Endothelial cell of umbilical vein (primary cell): ENCODE data around the gene SYTL3. TPM values are rescaled to one million over a fixed set of nuclear protein-coding genes. Genes with fewer than 3 reads are reported as not detected.

Experiments
- BruUV-seq: library from RNA; stranded (reverse); fragments of 400-500 nt; replicated peaks from 2 replicates; lab custom pipeline; 2021; lab: Mats Ljungman, UMichigan
- CTCF ChIA-PET: fragments of 300-600, 350-600 bp; sonication (Branson Sonifier 250); formaldehyde crosslinking; loops from one replicate; lab custom pipeline; 2021; ENCODE audit warnings: antibody characterized with exemption, inconsistent platforms; lab: Charles Lee
- POLR2A ChIA-PET: fragments of 300-600, 350-600 bp; sonication (Branson Sonifier 250); formaldehyde crosslinking; loops from one replicate; lab custom pipeline; 2021; ENCODE audit warnings: antibody characterized with exemption, inconsistent platforms; lab: Charles Lee
- DNase-seq: peaks from one replicate; pipeline ENCODE4 v3.0.0-alpha.2; 2011; ENCODE audit warnings: low read depth, low spot score
- FAIRE-seq: peaks from 2 replicates; lab custom pipeline; 2011; peaks lifted over from hg19 to GRCh38; lab: Jason Lieb, UNC
- H2AFZ ChIP-seq: 2 replicates; pipeline ENCODE4 v1.6.0; 2012; ENCODE audit warnings: low read depth, low read length, control low read depth, inconsistent platforms
- H3K27ac ChIP-seq: 2 replicates; pipeline ENCODE4 v1.5.1; 2011; ENCODE audit warnings: low read depth, mild to moderate bottlenecking, control low read depth, low read length, moderate library complexity; ENCODE audit not compliant: insufficient read depth
- H3K27me3 ChIP-seq, 2 experiments: 2 replicates each; pipeline versions ENCODE4 v1.6.0 to v1.6.1; 2011; ENCODE audit warnings: low read length in 2 of 2, mixed read lengths in 1 of 2; ENCODE audit not compliant: control insufficient read depth in 2 of 2, insufficient read depth in 2 of 2
- H3K36me3 ChIP-seq, 2 experiments: 2 replicates in 1 of 2; 3 replicates in 1 of 2; pipeline ENCODE4 v1.5.1; 2011; ENCODE audit warnings: low read length in 2 of 2, mild to moderate bottlenecking in 1 of 2, moderate library complexity in 1 of 2; ENCODE audit not compliant: control insufficient read depth in 2 of 2, insufficient read depth in 2 of 2; ENCODE audit errors: extremely low read depth in 1 of 2
- H3K4me1 ChIP-seq: 3 replicates; pipeline ENCODE4 v1.5.1; 2011; ENCODE audit warnings: mild to moderate bottlenecking, low read length; ENCODE audit not compliant: control insufficient read depth, insufficient read depth; ENCODE audit errors: extremely low read depth
- H3K4me2 ChIP-seq: 2 replicates; pipeline ENCODE4 v1.6.1; 2011; ENCODE audit warnings: low read length, control low read depth, mixed read lengths; ENCODE audit not compliant: insufficient read depth
- H3K4me3 ChIP-seq, 3 experiments: fragments of 200-600 bp in 1 of 3; sonication (generic), shearing (Covaris generic) in 1 of 3; replicated peaks in 1 of 3; 2 replicates each; pipeline ENCODE4 v1.5.1; 2011 to 2016; ENCODE audit warnings: control low read depth in 3 of 3, low read length in 3 of 3, mild to moderate bottlenecking in 2 of 3, inconsistent platforms in 1 of 3, low read depth in 1 of 3, moderate library complexity in 1 of 3; ENCODE audit not compliant: insufficient read depth in 1 of 3
- H3K79me2 ChIP-seq: 2 replicates; pipeline ENCODE4 v1.6.0; 2012; ENCODE audit warnings: low read length, inconsistent platforms; ENCODE audit not compliant: control insufficient read depth, insufficient read depth
- H3K9ac ChIP-seq: replicated peaks from 2 replicates; pipeline ENCODE3; 2011; ENCODE audit warnings: low read length, control low read depth; ENCODE audit not compliant: insufficient read depth; ENCODE audit errors: extremely low read depth
- H3K9me1 ChIP-seq: replicated peaks from 3 replicates; pipeline ENCODE4 v1.6.0; 2011; ENCODE audit warnings: mild to moderate bottlenecking, low read length; ENCODE audit not compliant: control insufficient read depth, insufficient read depth; ENCODE audit errors: extremely low read depth
- H3K9me3 ChIP-seq: replicated peaks from 2 replicates; pipeline ENCODE4 v1.5.1; 2012; ENCODE audit warnings: low read length, inconsistent platforms; ENCODE audit not compliant: control insufficient read depth, insufficient read depth
- H4K20me1 ChIP-seq: replicated peaks from 2 replicates; pipeline ENCODE3; 2011; ENCODE audit warnings: mild to moderate bottlenecking, low read length; ENCODE audit not compliant: control insufficient read depth, insufficient read depth; ENCODE audit errors: extremely low read depth
- EZH2 ChIP-seq: IDR thresholded peaks from 2 replicates; pipeline ENCODE4 v1.6.1; 2012; ENCODE audit warnings: borderline replicate concordance, low read depth, mild to moderate bottlenecking, moderate library complexity, low read length, inconsistent platforms; ENCODE audit not compliant: severe bottlenecking
- FOS ChIP-seq: IDR thresholded peaks from 2 replicates; pipeline ENCODE4 v1.6.1; 2011; ENCODE audit warnings: mild to moderate bottlenecking, low read length, moderate library complexity, borderline replicate concordance; ENCODE audit not compliant: insufficient read depth
- GATA2 ChIP-seq: IDR thresholded peaks from 2 replicates; pipeline ENCODE4 v1.7.0; 2011; ENCODE audit warnings: low read depth, mild to moderate bottlenecking, moderate library complexity, mixed read lengths, low read length; ENCODE audit not compliant: insufficient read length, insufficient read depth
- JUN ChIP-seq: IDR thresholded peaks from 2 replicates; pipeline ENCODE4 v1.6.1; 2011; ENCODE audit warnings: borderline replicate concordance, low read depth; ENCODE audit not compliant: insufficient read length, insufficient read depth
- MYC ChIP-seq: IDR thresholded peaks from one replicate; pipeline ENCODE4 v1.6.1; 2011; ENCODE audit warnings: mild to moderate bottlenecking, low read depth, low read length
- POLR2A ChIP-seq: IDR thresholded peaks from 2 replicates; pipeline ENCODE4 v1.6.1; 2012; ENCODE audit warnings: low read depth, mild to moderate bottlenecking, control low read depth, low read length
- POLR2AphosphoS5 ChIP-seq: IDR thresholded peaks from 2 replicates; pipeline ENCODE4 v1.6.1; 2012; ENCODE audit warnings: low read depth, mild to moderate bottlenecking, control low read depth, low read length, moderate library complexity; ENCODE audit not compliant: insufficient read depth
- dilution Hi-C: fragments of 300-500 bp; cut with MboI; formaldehyde crosslinking; loops from one replicate; pipeline ENCODE4 v1.15.0; 2019; ENCODE audit warnings: low sequenced_read_pairs; ENCODE audit not compliant: extremely low pct_ligation_motif_present
- intact Hi-C: fragments of 100-400 bp; cut with micrococcal nuclease; formaldehyde crosslinking; loops from one replicate; pipeline ENCODE4 v1.10.0; 2022
- polyA plus RNA-seq, 4 experiments: library from polyadenylated mRNA; depleted of rRNA in 3 of 4; stranded (reverse) in 3 of 4; unstranded in 1 of 4; fragments of >200 nt; gene quantifications; 2 replicates each; pipeline versions ENCODE4 v1.2.1 to v1.2.3, GENCODE V29; 2011 to 2012; ENCODE audit warnings: missing spikeins in 1 of 4
- total RNA-seq: library from RNA; stranded (reverse); gene quantifications from 2 replicates; pipeline ENCODE4 v1.2.3, GENCODE V29; 2021
- TF ChIP-seq, protein P1 (sequence below), 2 donors: IDR thresholded peaks; 1 replicate in 1 of 2; 2 replicates in 1 of 2; pipeline ENCODE4 v1.5.1; 2011; ENCODE audit warnings: low read length in 2 of 2, mild to moderate bottlenecking in 2 of 2, moderate library complexity in 2 of 2, control low read depth in 1 of 2, inconsistent platforms in 1 of 2, low read depth in 1 of 2; ENCODE audit not compliant: insufficient read depth in 1 of 2; ENCODE audit errors: extremely low read depth in 1 of 2
- TF ChIP-seq, protein P2 (sequence below): IDR thresholded peaks from 2 replicates; pipeline ENCODE4 v1.6.1; 2011; ENCODE audit not compliant: insufficient read depth, insufficient read length

The SYTL3 gene
- total and polyA plus RNA-seq, 2 donors (not counting 3 experiments of a cell fraction or from before 2014, with no cell fraction given) = 0.59 to 0.77 TPM

DNA sequence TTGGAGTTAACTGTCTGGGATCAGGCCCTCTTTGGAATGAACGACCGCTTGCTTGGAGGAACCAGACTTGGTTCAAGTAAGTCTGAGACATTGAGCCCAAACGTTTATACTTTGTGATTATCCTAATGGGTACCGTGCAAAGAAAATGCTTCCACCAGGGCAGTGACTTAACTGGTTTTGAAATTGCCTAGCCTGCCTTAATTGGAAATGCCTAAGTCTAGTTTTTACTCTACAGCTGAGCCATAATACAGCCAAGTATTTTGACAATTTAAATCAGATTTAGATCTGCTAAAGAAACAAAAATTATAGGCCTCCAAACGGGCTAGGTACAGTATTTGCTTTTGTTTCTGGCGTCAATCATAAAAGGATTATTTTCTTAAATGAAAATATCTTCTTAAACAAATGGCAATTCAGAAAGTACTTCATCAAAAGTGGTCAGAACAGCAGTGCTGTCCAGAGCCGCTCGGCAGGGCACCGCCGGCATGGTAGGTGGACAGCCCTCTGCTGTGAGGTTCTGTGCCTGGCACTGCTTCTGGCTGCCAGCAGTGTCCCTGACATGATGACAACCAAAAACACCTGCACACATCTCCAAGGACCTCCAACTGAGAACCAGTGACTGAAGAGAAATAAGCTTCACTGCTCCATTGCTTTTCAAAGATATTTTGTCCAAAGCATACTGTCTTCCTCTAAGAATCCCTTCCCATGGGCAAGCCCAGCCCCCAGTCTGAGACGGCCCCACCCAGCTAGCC, 113.8 kb downstream of the SYTL3 start:
- Histone ChIP-seq H3K4me1 (no peaks in the 10 kb centered on the region), H3K4me2 (no peak overlapping the region), H4K20me1 (no peaks in the 10 kb centered on the region), H3K9ac (no peak overlapping the region), H3K36me3 (peaks cover 6 to 24% of the 10 kb centered on the region in 2 experiments), H3K4me3 (no peak overlapping the region), H3K9me3 (no peaks in the 10 kb centered on the region), H3K27ac (no peak overlapping the region), H2AFZ (no peak overlapping the region), H3K9me1 (no peaks in the 10 kb centered on the region), H3K27me3 (no peaks in the 10 kb centered on the region), H3K79me2 (no peaks in the 10 kb centered on the region)
- FAIRE-seq = no peak
- TF ChIP-seq, protein P1, sequence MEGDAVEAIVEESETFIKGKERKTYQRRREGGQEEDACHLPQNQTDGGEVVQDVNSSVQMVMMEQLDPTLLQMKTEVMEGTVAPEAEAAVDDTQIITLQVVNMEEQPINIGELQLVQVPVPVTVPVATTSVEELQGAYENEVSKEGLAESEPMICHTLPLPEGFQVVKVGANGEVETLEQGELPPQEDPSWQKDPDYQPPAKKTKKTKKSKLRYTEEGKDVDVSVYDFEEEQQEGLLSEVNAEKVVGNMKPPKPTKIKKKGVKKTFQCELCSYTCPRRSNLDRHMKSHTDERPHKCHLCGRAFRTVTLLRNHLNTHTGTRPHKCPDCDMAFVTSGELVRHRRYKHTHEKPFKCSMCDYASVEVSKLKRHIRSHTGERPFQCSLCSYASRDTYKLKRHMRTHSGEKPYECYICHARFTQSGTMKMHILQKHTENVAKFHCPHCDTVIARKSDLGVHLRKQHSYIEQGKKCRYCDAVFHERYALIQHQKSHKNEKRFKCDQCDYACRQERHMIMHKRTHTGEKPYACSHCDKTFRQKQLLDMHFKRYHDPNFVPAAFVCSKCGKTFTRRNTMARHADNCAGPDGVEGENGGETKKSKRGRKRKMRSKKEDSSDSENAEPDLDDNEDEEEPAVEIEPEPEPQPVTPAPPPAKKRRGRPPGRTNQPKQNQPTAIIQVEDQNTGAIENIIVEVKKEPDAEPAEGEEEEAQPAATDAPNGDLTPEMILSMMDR (IDR thresholded peaks at IDR 0.05; ENCODE audit: extremely low read depth in 1 of 2, insufficient read depth in 1 of 2, low read depth in 1 of 2, low read length in 2 of 2) = no peak
- no peak for TF ChIP-seq JUN
- no peak for TF ChIP-seq GATA2
- no peak for TF ChIP-seq MYC
- no peak for TF ChIP-seq FOS
- no peak for TF ChIP-seq POLR2AphosphoS5
- TF ChIP-seq, protein P2, sequence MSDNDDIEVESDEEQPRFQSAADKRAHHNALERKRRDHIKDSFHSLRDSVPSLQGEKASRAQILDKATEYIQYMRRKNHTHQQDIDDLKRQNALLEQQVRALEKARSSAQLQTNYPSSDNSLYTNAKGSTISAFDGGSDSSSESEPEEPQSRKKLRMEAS = no peak
- TF ChIP-seq POLR2A = no peak
- TF ChIP-seq EZH2 = no peak
- dilution Hi-C loops (no loop called here), intact Hi-C loops (no loop called here)
- no peak for DNase-seq
- ChIA-PET CTCF (interaction anchor here (0.9 to 1.0 kb wide), 2 partner anchors 30 to 45 kb away, joined by 3 read pairs; no protein-coding TSS in a partner anchor), POLR2A (no interaction called here)
- no TSS peak for BruUV-seq
